ENCODE results near the gene IQCM. TPM values are rescaled to one million over a fixed set of nuclear protein-coding genes. Genes with fewer than 3 reads are reported as not detected.

The IQCM gene
- total and polyA plus RNA-seq, 10 donors: not detected

GRCh38 chr4:149549911-149550310 lies 265.7 kb downstream of the IQCM start:
- Histone ChIP-seq H3K36me3 (no peaks in the 10 kb centered on the region), H3K4me1 (no peaks in the 10 kb centered on the region), H3K9me3 (peaks cover 0 to 12% (median 1%) of the 10 kb centered on the region in 8 donors), H3K27me3 (replicated peaks in 1 of 7) (no peaks in the 10 kb centered on the region), H3K4me3 (no peak overlapping the region), H3K27ac (no peak overlapping the region)
- DNase-seq: no peak
- intact Hi-C loops (cut with DNase I; ENCODE audit: low total_unique reads): no loop called here
- TF ChIP-seq POLR2A (IDR thresholded peaks at IDR 0.05) (no peak), POLR2AphosphoS5 (IDR thresholded peaks at IDR 0.05) (no peak), CTCF (IDR thresholded peaks at IDR 0.05 in 8 of 11, conservative IDR thresholded peaks at IDR 0.05 in 3 of 11) (no peak)

GRCh38 chr4:149534779-149535178 lies 280.9 kb downstream of the IQCM start:
- Histone ChIP-seq H3K4me1 (no peaks in the 10 kb centered on the region), H3K9me3 (peaks cover 3 to 29% (median 22%) of the 10 kb centered on the region in 8 donors), H3K4me3 (no peak overlapping the region), H3K36me3 (no peaks in the 10 kb centered on the region), H3K27ac (no peak overlapping the region), H3K27me3 (replicated peaks in 1 of 7) (no peaks in the 10 kb centered on the region)
- no peak for TF ChIP-seq POLR2A (IDR thresholded peaks at IDR 0.05)
- no peak for TF ChIP-seq CTCF (IDR thresholded peaks at IDR 0.05 in 8 of 11, conservative IDR thresholded peaks at IDR 0.05 in 3 of 11)
- TF ChIP-seq POLR2AphosphoS5 (IDR thresholded peaks at IDR 0.05): no peak
- intact Hi-C loops (cut with DNase I; ENCODE audit: low total_unique reads): no loop called here
- WGBS, 5 donors: 72 to 86% (median 82%) methylated on average over 2 of the region's 2 CpGs
- DNase-seq: no peak

- peaks cover 0 to 17% (median 4%) of the 10 kb centered on the region in 8 donors for H3K9me3 ChIP-seq
- H3K27me3 ChIP-seq (replicated peaks in 1 of 7): no peaks in the 10 kb centered on the region
- WGBS, 5 donors: 52 to 71% (median 63%) methylated on average over 3 of the region's 3 CpGs
- H3K36me3 ChIP-seq: no peaks in the 10 kb centered on the region
- intact Hi-C loops (cut with DNase I; ENCODE audit: low total_unique reads): no loop called here
- no peak for DNase-seq
- TF ChIP-seq POLR2AphosphoS5 (IDR thresholded peaks at IDR 0.05) (no peak), POLR2A (IDR thresholded peaks at IDR 0.05) (no peak), CTCF (IDR thresholded peaks at IDR 0.05 in 8 of 11, conservative IDR thresholded peaks at IDR 0.05 in 3 of 11) (no peak)
- no peak overlapping the region for H3K4me3 ChIP-seq
- H3K4me1 ChIP-seq: no peaks in the 10 kb centered on the region
- no peak overlapping the region for H3K27ac ChIP-seq
These were observed 283.8 kb downstream of the IQCM start for GRCh38 chr4:149531861-149532260.

- intact Hi-C loops (cut with DNase I; ENCODE audit: low total_unique reads): no loop called here
- Histone ChIP-seq H3K27me3 (replicated peaks in 1 of 7) (no peaks in the 10 kb centered on the region), H3K27ac (no peak overlapping the region), H3K4me1 (no peaks in the 10 kb centered on the region), H3K36me3 (no peaks in the 10 kb centered on the region), H3K9me3 (peaks cover 0 to 3% (median 0%) of the 10 kb centered on the region in 8 donors), H3K4me3 (no peak overlapping the region)
- TF ChIP-seq POLR2AphosphoS5 (IDR thresholded peaks at IDR 0.05) (no peak), POLR2A (IDR thresholded peaks at IDR 0.05) (no peak), CTCF (IDR thresholded peaks at IDR 0.05 in 8 of 11, conservative IDR thresholded peaks at IDR 0.05 in 3 of 11) (no peak)
- no peak for DNase-seq
- WGBS, 5 donors: 59 to 78% (median 66%) methylated on average over 2 of the region's 2 CpGs
These were observed 292.6 kb downstream of the IQCM start for GRCh38 chr4:149523039-149523438.

Measured in spleen (tissue), 11 donors.